ENCODE data around the gene GTF2I. TPM values are rescaled to one million over a fixed set of nuclear protein-coding genes. Genes with fewer than 3 reads are reported as not detected.
"Not testable (repeated sequence)": the region's sequence is repeated elsewhere in the genome, so short reads cannot be mapped to it uniquely, and the experiment has no call there.

The GTF2I gene
- total and polyA plus RNA-seq, 10 of the 15 experiments (the other 5 are each of a cell fraction or from before 2014, with no cell fraction given) = 6.7 to 172 (median 96.9) TPM

- no peak for TF ChIP-seq ZBTB40 (IDR thresholded peaks at IDR 0.05; ENCODE audit: borderline replicate concordance)
- TF ChIP-seq PAX8 (IDR thresholded peaks at IDR 0.05) = no peak
- TF ChIP-seq BCLAF1 (IDR thresholded peaks at IDR 0.05) = no peak
- TF ChIP-seq ZBTB33 (IDR thresholded peaks at IDR 0.05) = no peak
Observed at GRCh38 chr7:74690474-74690873, 33.0 kb downstream of the GTF2I start (continued).

- in situ Hi-C loops (cut with MboI); H3K4me2 ChIP-seq (ENCODE audit: control insufficient read depth, insufficient read depth); H4K20me1 ChIP-seq (ENCODE audit: control insufficient read depth, insufficient read depth); H3K4me1 ChIP-seq (ENCODE audit: control insufficient read depth, insufficient read depth, low read length); FAIRE-seq; H3K4me3 ChIP-seq; H3K79me2 ChIP-seq (ENCODE audit: control insufficient read depth, insufficient read depth, low read length); H2AFZ ChIP-seq (ENCODE audit: control insufficient read depth, low read depth, low read length); BruUV-seq (replicated peaks); H3K27ac ChIP-seq (ENCODE audit: control insufficient read depth, insufficient read depth); ATAC-seq; H3K27me3 ChIP-seq (replicated peaks in 1 of 2; ENCODE audit: control insufficient read depth in 2 of 2, insufficient read depth in 2 of 2, low read length in 1 of 2); intact Hi-C loops (cut with micrococcal nuclease; ENCODE audit: unreplicated experiment); H3K9ac ChIP-seq (ENCODE audit: control insufficient read depth, insufficient read depth, low read length); H3K9me3 ChIP-seq (replicated peaks; ENCODE audit: control insufficient read depth, insufficient read depth, low read length); DNase-seq (ENCODE audit: low read depth, low spot score): not testable (repeated sequence)
- SMC1A ChIA-PET (ENCODE audit: uncharacterized antibody, unreplicated experiment) = interaction anchor here (1.1 kb wide), 1 partner anchor 10 kb away, joined by 3 read pairs; no protein-coding TSS in a partner anchor
- WGBS (ENCODE audit: insufficient coverage, insufficient replicate concordance, low lambda C conversion rate, missing lambda C conversion rate) = 99% methylated on average over 6 of the region's 6 CpGs
- CTCF ChIA-PET = interaction anchor here (0.7 to 1.3 kb wide), 2 partner anchors 10 to 195 kb away, joined by 3 to 4 read pairs; no protein-coding TSS in a partner anchor
- RAD21 ChIA-PET (ENCODE audit: unreplicated experiment) = interaction anchor here (0.6 to 0.7 kb wide), 2 partner anchors 387 to 847 kb away, joined by 3 to 5 read pairs; no protein-coding TSS in a partner anchor
- peaks cover 14 to 44% of the 10 kb centered on the region in 2 experiments for H3K36me3 ChIP-seq (ENCODE audit: control insufficient read depth in 2 of 2, insufficient read depth in 2 of 2, low read length in 1 of 2)
- POLR2A ChIA-PET = interaction anchor here (0.6 kb wide), 1 partner anchor 117 kb away, joined by 11 read pairs; no protein-coding TSS in a partner anchor
Observed at GRCh38 chr7:74704419-74704818, 46.9 kb downstream of the GTF2I start.
